Liver (tissue), 9 donors: ENCODE measurements around the gene TEX30. TPM values are rescaled to one million over a fixed set of nuclear protein-coding genes. Genes with fewer than 3 reads are reported as not detected.

Experiments used
- DNase-seq: peaks from one replicate; pipeline ENCODE4 v3.0.0-alpha.2; 2017; ENCODE audit warnings: low spot score
- H3K27ac ChIP-seq, 2 donors: one replicate each; pipeline ENCODE4 v1.7.0; 2013; ENCODE audit warnings: inconsistent platforms in 2 of 2, low read length in 2 of 2, control low read depth in 1 of 2, low read depth in 1 of 2, mild to moderate bottlenecking in 1 of 2
- H3K27me3 ChIP-seq, 4 donors: one replicate each; pipeline versions ENCODE4 v1.6.1 to v1.7.0; 2013; ENCODE audit warnings: low read length in 3 of 4, inconsistent platforms in 1 of 4, mild to moderate bottlenecking in 1 of 4, moderate library complexity in 1 of 4; ENCODE audit not compliant: control insufficient read depth in 4 of 4, insufficient read depth in 4 of 4
- H3K36me3 ChIP-seq, 4 donors: one replicate each; pipeline versions ENCODE4 v1.6.1 to v1.7.0; 2013; ENCODE audit warnings: low read length in 3 of 4, mild to moderate bottlenecking in 3 of 4, low read depth in 1 of 4, moderate library complexity in 1 of 4; ENCODE audit not compliant: control insufficient read depth in 4 of 4, insufficient read depth in 3 of 4
- H3K4me1 ChIP-seq, 4 donors: one replicate each; pipeline versions ENCODE4 v1.6.1 to v1.7.0; 2013; ENCODE audit warnings: low read length in 3 of 4, mild to moderate bottlenecking in 3 of 4, moderate library complexity in 1 of 4; ENCODE audit not compliant: control insufficient read depth in 4 of 4, insufficient read depth in 4 of 4
- H3K4me3 ChIP-seq, 3 donors: one replicate each; pipeline versions ENCODE4 v1.6.1 to v1.7.0; 2013; ENCODE audit warnings: low read length in 3 of 3, control low read depth in 1 of 3, low read depth in 1 of 3, mild to moderate bottlenecking in 1 of 3
- H3K9ac ChIP-seq, 2 donors: one replicate each; pipeline ENCODE4 v1.7.0; 2013; ENCODE audit warnings: low read length in 2 of 2, mild to moderate bottlenecking in 2 of 2, moderate library complexity in 2 of 2, control low read depth in 1 of 2, low read depth in 1 of 2
- H3K9me3 ChIP-seq, 4 donors: one replicate each; pipeline versions ENCODE4 v1.6.1 to v1.7.0; 2013; ENCODE audit warnings: low read length in 3 of 4; ENCODE audit not compliant: control insufficient read depth in 4 of 4
- ATF3 ChIP-seq: IDR thresholded peaks from 2 replicates; pipeline ENCODE4 v1.6.1; 2016; ENCODE audit warnings: antibody characterized with exemption
- CTCF ChIP-seq: fragments of 150-350 bp; IDR thresholded peaks from 2 replicates; pipeline ENCODE4 v1.5.1; 2017; ENCODE audit warnings: improper control_type of control experiment, low read depth, low read length; ENCODE audit not compliant: missing input control
- EGR1 ChIP-seq, 2 donors: IDR thresholded peaks; 2 replicates each; pipeline ENCODE4 v1.6.1; 2016 to 2018; ENCODE audit warnings: antibody characterized with exemption in 2 of 2, low read depth in 2 of 2
- FOXA1 ChIP-seq: IDR thresholded peaks from 2 replicates; pipeline ENCODE4 v1.6.1; 2016; ENCODE audit warnings: antibody characterized with exemption
- FOXA2 ChIP-seq: IDR thresholded peaks from 2 replicates; pipeline ENCODE4 v1.6.1; 2016; ENCODE audit warnings: antibody characterized with exemption
- GABPA ChIP-seq, 2 donors: IDR thresholded peaks in 1 of 2; conservative IDR thresholded peaks in 1 of 2; 2 replicates each; pipeline ENCODE4 v1.6.1; 2016; ENCODE audit warnings: antibody characterized with exemption in 2 of 2, mild to moderate bottlenecking in 1 of 2, moderate library complexity in 1 of 2
- HNF4A ChIP-seq, 2 donors: conservative IDR thresholded peaks; 2 replicates each; pipeline ENCODE4 v1.6.1; 2016; ENCODE audit warnings: antibody characterized with exemption in 2 of 2, mild to moderate bottlenecking in 2 of 2
- HNF4G ChIP-seq: IDR thresholded peaks from 2 replicates; pipeline ENCODE4 v1.6.1; 2016; ENCODE audit warnings: antibody characterized with exemption
- JUND ChIP-seq, 2 donors: IDR thresholded peaks; 2 replicates each; pipeline ENCODE4 v1.6.1; 2016; ENCODE audit warnings: antibody characterized with exemption in 2 of 2
- NR2F2 ChIP-seq: IDR thresholded peaks from 2 replicates; pipeline ENCODE4 v1.6.1; 2016; ENCODE audit warnings: antibody characterized with exemption
- SP1 ChIP-seq: IDR thresholded peaks from 2 replicates; pipeline ENCODE4 v1.6.1; 2018; ENCODE audit warnings: antibody characterized with exemption, mild to moderate bottlenecking
- TAF1 ChIP-seq: conservative IDR thresholded peaks from 2 replicates; pipeline ENCODE4 v1.6.1; 2016; ENCODE audit warnings: antibody characterized with exemption, mild to moderate bottlenecking
- YY1 ChIP-seq: IDR thresholded peaks from 2 replicates; pipeline ENCODE4 v1.6.1; 2016; ENCODE audit warnings: antibody characterized with exemption, mild to moderate bottlenecking
- ZBTB33 ChIP-seq: IDR thresholded peaks from 2 replicates; pipeline ENCODE4 v1.6.1; 2016; ENCODE audit warnings: antibody characterized with exemption
- WGBS: extraction: QIAGEN DNeasy Blood & Tissue Kit; methylation state at CpG from one replicate; pipeline ENCODE4 v1.1.7; 2013; 5-methylcytosine and 5-hydroxymethylcytosine counted together
- polyA plus RNA-seq, 2 donors: library from polyadenylated mRNA; stranded (reverse) in 1 of 2; unstranded in 1 of 2; fragments of 200-250 nt in 1 of 2; fragments of >200 nt in 1 of 2; fragmentation: Nextera tagmentation in 1 of 2; extraction: Ambion mirVana in 1 of 2; gene quantifications; one replicate each; pipeline versions ENCODE4 v1.2.1 to v1.2.3, GENCODE V29; 2013 to 2015
- total RNA-seq, 2 donors: library from RNA; depleted of rRNA; stranded (reverse); fragments of >200 nt; gene quantifications; one replicate each; pipeline ENCODE4 v1.2.3, GENCODE V29; 2014
- TF ChIP-seq, protein P1 (sequence below): IDR thresholded peaks from 2 replicates; pipeline ENCODE4 v1.6.1; 2016; ENCODE audit warnings: antibody characterized with exemption, mild to moderate bottlenecking
- donor health status: healthy.
- donor health status: healthy.
- donor health status: healthy.
- donor health status: healthy.
- donor health status: healthy.

Gene TEX30
- total and polyA plus RNA-seq, 4 donors: 9.9 to 28.2 (median 12.2) TPM

DNA sequence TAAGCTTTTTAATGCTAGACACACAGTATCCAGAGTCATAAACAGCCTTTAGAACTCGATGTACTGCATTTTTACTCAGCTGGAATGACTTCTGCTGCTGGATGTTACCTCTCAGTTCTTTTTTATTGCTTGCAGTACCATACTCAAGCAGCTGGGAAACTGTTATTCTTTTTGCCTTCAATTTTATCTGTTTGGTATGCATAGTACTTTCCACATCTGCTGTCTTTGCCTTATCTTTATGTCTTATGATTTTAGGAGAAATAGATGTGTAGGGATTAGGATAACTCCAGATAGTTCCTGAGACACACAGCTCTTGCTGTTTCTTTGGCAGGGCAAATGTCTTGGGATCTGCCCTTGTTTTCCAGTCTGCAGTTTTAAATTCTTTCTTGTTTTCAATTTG lies 31.5 kb downstream of the TEX30 start:
- 40% methylated on average over 1 of the region's 1 CpG for WGBS
- H3K4me3 ChIP-seq: no peak overlapping the region
- no peaks in the 10 kb centered on the region for H3K36me3 ChIP-seq
- DNase-seq: no peak
- no peak overlapping the region for H3K27ac ChIP-seq
- H3K9ac ChIP-seq: no peak overlapping the region
- peaks cover 12 to 50% (median 36%) of the 10 kb centered on the region in 4 donors for H3K9me3 ChIP-seq
- H3K4me1 ChIP-seq: no peaks in the 10 kb centered on the region
- H3K27me3 ChIP-seq: no peaks in the 10 kb centered on the region
- no peak for TF ChIP-seq FOXA1
- TF ChIP-seq JUND (IDR thresholded peaks at IDR 0.05): no peak
- TF ChIP-seq ZBTB33: no peak
- TF ChIP-seq EGR1 (IDR thresholded peaks at IDR 0.05; ENCODE audit: low read depth in 2 of 2): no peak
- no peak for TF ChIP-seq SP1
- TF ChIP-seq ATF3: no peak
- TF ChIP-seq HNF4A (conservative IDR thresholded peaks at IDR 0.05): no peak
- TF ChIP-seq FOXA2: no peak
- no peak for TF ChIP-seq NR2F2
- no peak for TF ChIP-seq GABPA (IDR thresholded peaks at IDR 0.05 in 1 of 2, conservative IDR thresholded peaks at IDR 0.05 in 1 of 2)
- no peak for TF ChIP-seq TAF1
- no peak for TF ChIP-seq YY1
- TF ChIP-seq, protein P1, sequence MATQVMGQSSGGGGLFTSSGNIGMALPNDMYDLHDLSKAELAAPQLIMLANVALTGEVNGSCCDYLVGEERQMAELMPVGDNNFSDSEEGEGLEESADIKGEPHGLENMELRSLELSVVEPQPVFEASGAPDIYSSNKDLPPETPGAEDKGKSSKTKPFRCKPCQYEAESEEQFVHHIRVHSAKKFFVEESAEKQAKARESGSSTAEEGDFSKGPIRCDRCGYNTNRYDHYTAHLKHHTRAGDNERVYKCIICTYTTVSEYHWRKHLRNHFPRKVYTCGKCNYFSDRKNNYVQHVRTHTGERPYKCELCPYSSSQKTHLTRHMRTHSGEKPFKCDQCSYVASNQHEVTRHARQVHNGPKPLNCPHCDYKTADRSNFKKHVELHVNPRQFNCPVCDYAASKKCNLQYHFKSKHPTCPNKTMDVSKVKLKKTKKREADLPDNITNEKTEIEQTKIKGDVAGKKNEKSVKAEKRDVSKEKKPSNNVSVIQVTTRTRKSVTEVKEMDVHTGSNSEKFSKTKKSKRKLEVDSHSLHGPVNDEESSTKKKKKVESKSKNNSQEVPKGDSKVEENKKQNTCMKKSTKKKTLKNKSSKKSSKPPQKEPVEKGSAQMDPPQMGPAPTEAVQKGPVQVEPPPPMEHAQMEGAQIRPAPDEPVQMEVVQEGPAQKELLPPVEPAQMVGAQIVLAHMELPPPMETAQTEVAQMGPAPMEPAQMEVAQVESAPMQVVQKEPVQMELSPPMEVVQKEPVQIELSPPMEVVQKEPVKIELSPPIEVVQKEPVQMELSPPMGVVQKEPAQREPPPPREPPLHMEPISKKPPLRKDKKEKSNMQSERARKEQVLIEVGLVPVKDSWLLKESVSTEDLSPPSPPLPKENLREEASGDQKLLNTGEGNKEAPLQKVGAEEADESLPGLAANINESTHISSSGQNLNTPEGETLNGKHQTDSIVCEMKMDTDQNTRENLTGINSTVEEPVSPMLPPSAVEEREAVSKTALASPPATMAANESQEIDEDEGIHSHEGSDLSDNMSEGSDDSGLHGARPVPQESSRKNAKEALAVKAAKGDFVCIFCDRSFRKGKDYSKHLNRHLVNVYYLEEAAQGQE: no peak
- TF ChIP-seq CTCF: no peak

DNA sequence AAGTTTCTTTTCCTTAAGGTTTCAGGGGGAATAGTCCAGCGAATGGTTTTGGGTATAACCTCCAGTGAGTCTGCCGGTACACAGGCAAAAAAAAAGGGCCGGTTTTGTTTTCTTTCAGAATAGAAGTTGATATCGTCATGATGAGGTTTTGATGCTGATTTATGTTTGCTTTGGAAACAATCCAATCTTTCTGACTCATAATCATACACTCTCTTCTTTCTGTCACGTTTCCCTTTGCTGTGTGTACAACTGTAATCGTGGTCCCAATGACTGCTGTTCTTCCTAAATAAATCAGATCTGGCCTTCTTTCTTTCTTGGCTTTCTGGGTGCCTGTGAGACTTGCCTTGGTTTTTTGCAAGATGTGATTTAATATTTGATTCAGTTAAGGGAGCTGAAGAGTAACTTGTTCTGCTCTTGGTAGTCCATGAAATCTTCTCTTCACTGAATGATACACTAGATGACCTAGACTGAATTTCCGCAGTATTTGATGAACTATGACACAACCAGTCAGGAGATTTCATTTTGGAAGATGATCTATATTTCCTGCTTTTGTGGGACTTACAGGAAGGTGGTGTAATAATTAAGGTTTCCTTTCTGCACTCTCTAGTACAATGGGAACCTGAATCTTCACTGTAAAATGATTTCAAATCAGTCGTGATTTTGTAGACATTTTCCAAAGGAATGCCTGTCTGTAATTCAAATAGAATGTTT lies 43.9 kb downstream of the TEX30 start:
- Histone ChIP-seq H3K27ac (no peak overlapping the region), H3K4me3 (no peak overlapping the region), H3K36me3 (no peaks in the 10 kb centered on the region), H3K9me3 (peaks cover 0 to 21% (median 5%) of the 10 kb centered on the region in 4 donors), H3K4me1 (peaks cover 0 to 1% (median under 1%) of the 10 kb centered on the region in 4 donors), H3K9ac (no peak overlapping the region), H3K27me3 (no peaks in the 10 kb centered on the region)
- no peak for TF ChIP-seq FOXA2
- TF ChIP-seq ATF3: no peak
- no peak for TF ChIP-seq HNF4G
- no peak for TF ChIP-seq CTCF
- TF ChIP-seq ZBTB33: no peak
- DNase-seq: no peak
- 49% methylated on average over 8 of the region's 8 CpGs for WGBS
